Gastroesophageal sphincter (tissue), 3 donors: ENCODE data around the gene B4GALT1.

Source experiments
- POLR2A ChIP-seq, 2 donors: fragments of 450-650 bp; IDR thresholded peaks; one replicate each; pipeline ENCODE4 v1.6.1; 2017; ENCODE audit warnings: antibody characterized with exemption in 2 of 2, mild to moderate bottlenecking in 2 of 2, moderate library complexity in 1 of 2
- POLR2AphosphoS5 ChIP-seq: sonication (generic); formaldehyde crosslinking; IDR thresholded peaks from one replicate; pipeline ENCODE4 v1.6.1; 2017; ENCODE audit warnings: antibody characterized with exemption
- TF ChIP-seq, protein P1 (sequence below), 4 experiments: fragments of 200-600 bp in 2 of 4; fragments of 450-650 bp in 2 of 4; sonication (generic) in 1 of 4; IDR thresholded peaks; one replicate each; pipeline ENCODE4 v1.5.1; 2017 to 2019; ENCODE audit warnings: antibody characterized with exemption in 4 of 4, mild to moderate bottlenecking in 2 of 4, moderate library complexity in 2 of 4

GRCh38 chr9:33210006-33210715 is 43.0 kb upstream of the B4GALT1 start:
- TF ChIP-seq, protein P1, sequence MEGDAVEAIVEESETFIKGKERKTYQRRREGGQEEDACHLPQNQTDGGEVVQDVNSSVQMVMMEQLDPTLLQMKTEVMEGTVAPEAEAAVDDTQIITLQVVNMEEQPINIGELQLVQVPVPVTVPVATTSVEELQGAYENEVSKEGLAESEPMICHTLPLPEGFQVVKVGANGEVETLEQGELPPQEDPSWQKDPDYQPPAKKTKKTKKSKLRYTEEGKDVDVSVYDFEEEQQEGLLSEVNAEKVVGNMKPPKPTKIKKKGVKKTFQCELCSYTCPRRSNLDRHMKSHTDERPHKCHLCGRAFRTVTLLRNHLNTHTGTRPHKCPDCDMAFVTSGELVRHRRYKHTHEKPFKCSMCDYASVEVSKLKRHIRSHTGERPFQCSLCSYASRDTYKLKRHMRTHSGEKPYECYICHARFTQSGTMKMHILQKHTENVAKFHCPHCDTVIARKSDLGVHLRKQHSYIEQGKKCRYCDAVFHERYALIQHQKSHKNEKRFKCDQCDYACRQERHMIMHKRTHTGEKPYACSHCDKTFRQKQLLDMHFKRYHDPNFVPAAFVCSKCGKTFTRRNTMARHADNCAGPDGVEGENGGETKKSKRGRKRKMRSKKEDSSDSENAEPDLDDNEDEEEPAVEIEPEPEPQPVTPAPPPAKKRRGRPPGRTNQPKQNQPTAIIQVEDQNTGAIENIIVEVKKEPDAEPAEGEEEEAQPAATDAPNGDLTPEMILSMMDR (IDR thresholded peaks at IDR 0.05): no peak
- TF ChIP-seq POLR2A (IDR thresholded peaks at IDR 0.05): no peak
- TF ChIP-seq POLR2AphosphoS5: no peak
